H1 (cell line): ENCODE results near the gene RAB11A. TPM values are rescaled to one million over a fixed set of nuclear protein-coding genes. Genes with fewer than 3 reads are reported as not detected.

Experiments
- CHD7 ChIP-seq: fragments of 300-600 bp; sonication (generic); IDR thresholded peaks from 2 replicates; pipeline ENCODE4 v1.7.1; 2012; ENCODE audit warnings: low read length, moderate library complexity, mild to moderate bottlenecking, inconsistent platforms; ENCODE audit not compliant: insufficient replicate concordance
- GTF2F1 ChIP-seq: IDR thresholded peaks from 2 replicates; pipeline ENCODE4 v1.6.1; 2012; ENCODE audit warnings: low read depth, low read length, improper control_type of control experiment, borderline replicate concordance
- SAP30 ChIP-seq: fragments of 300-600 bp; sonication (generic); IDR thresholded peaks from 2 replicates; pipeline ENCODE4 v1.7.1; 2012; ENCODE audit warnings: low read length, moderate library complexity, mild to moderate bottlenecking, inconsistent platforms; ENCODE audit not compliant: insufficient read depth, insufficient replicate concordance
- SRF ChIP-seq: IDR thresholded peaks from 2 replicates; pipeline ENCODE4 v1.6.1; 2011; ENCODE audit warnings: mild to moderate bottlenecking, low read depth, low read length, moderate library complexity
- polyA plus RNA-seq, 7 experiments: library from polyadenylated mRNA; depleted of rRNA in 3 of 7; stranded (reverse) in 5 of 7; unstranded in 2 of 7; fragments of >200 nt in 5 of 7; fragments of 200-250 nt in 2 of 7; gene quantifications; 1 replicate in 5 of 7; 2 replicates in 1 of 7; 4 replicates in 1 of 7; pipeline versions ENCODE4 v1.2.1 to v1.2.3, GENCODE V29; 2011 to 2013; ENCODE audit warnings: missing spikeins in 2 of 7, mixed read lengths in 2 of 7
- total RNA-seq: library from RNA; stranded (reverse); fragmentation: NEBNext Ultra II Directional; extraction: Animal tissue kit (Norgen Biotek cat#: 25700); gene quantifications from 2 replicates; pipeline ENCODE4 v1.2.1, GENCODE V29; 2021

RAB11A gene
- total and polyA plus RNA-seq, 2 of the 8 experiments (the other 6 are each of a cell fraction or from before 2014, with no cell fraction given), result 211 to 254 TPM

GRCh38 chr15:65900488-65900887 lies 31.2 kb downstream of the RAB11A start (continued):
- TF ChIP-seq CHD7 (no peak), GTF2F1 (no peak), SRF (no peak), SAP30 (no peak)
